Metanephros (tissue), 2 donors: ENCODE results near the gene ZNG1F. TPM values are rescaled to one million over a fixed set of nuclear protein-coding genes. Genes with fewer than 3 reads are reported as not detected.

Experiments used
- small RNA-seq: library from RNA; depleted of rRNA; stranded (forward); fragments of <200 nt; gene quantifications from one replicate; pipeline ENCODE3, GENCODE V24; 2014; ENCODE audit warnings: low replicate concordance
- total RNA-seq: library from RNA; depleted of rRNA; stranded (reverse); fragments of >200 nt; gene quantifications from one replicate; pipeline ENCODE4 v1.2.3, GENCODE V29; 2014

ZNG1F gene
- total RNA-seq: 9.5 TPM

DNA sequence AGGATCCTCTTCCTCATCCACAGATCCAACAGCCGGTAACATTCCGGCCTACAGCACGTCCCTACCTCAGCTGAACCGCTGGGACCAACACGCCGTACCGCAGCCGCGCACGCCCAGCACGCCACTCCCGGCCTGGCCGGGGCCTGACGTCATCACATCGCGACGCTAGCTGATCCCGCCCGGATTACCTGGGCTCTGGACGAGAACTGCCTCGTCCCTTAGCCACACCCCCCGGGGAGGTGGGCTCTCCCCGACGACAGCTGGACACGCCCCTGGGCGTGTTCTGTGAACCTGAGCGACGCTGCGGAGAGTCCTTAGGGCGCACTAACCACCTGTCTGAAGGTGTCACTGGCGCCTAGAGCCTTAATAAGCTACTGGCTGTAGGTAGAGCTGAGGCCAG lies at the start of gene ZNG1F:
TSS of gene ZNG1F (minus strand) at position 101 of the 400 bp plus-strand sequence. CDS start at position 42, 59 bp downstream.

DNA sequence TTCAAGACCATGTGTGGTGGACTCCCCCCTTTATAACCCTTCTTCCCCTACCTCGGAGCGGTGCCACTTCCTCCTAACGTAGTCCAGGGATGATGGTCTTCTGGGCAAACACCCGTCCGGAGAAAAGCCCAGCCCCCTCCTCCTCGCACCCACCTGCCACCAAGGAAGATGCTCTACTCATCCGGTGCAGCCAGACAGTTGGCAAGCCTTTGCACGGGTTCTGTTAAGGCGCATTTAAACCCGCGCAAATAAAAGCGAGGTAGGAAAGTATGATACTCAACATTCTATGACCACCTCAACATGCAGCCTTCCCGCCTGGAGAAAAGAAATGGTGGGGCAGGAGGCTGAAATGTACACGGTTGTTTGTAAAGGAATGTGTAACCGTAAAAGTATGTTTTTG lies 60.5 kb downstream of the ZNG1F start, which contains the start of gene FOXD4L6:
TSS of gene FOXD4L6 (minus strand) at position 101 of the 400 bp plus-strand sequence. CDS start 298 bp downstream, outside the sequence.

Small RNAs within 50 kb of the gene (small RNA-seq; reads per million reads assigned to genes)
- gene MIR4477A: not detected
- not detected for gene RNA5SP530

Other genes with a start within 250 kb of the ZNG1F start
- gene FOXD4L6, start 60.6 kb downstream of the ZNG1F start, total RNA-seq: not detected